HG03520 (cell line): ENCODE results near the gene KCTD19.

Experiments
- ATAC-seq: cut with Tn5 transposase; IDR thresholded peaks from one replicate; pipeline ENCODE4 v1.9.1; 2021; ENCODE audit warnings: mild to moderate bottlenecking, moderate library complexity; ENCODE audit not compliant: unreplicated experiment

KCTD19 gene

GRCh38 chr16:67283826-67284555 is 42.5 kb downstream of the KCTD19 start:
- no peak for ATAC-seq

GRCh38 chr16:67283039-67283825 is 43.3 kb downstream of the KCTD19 start:
- no peak for ATAC-seq

- no peak for ATAC-seq
Measured at GRCh38 chr16:67282447-67282805, 44.1 kb downstream of the KCTD19 start.

GRCh38 chr16:67281536-67282446 is 44.8 kb downstream of the KCTD19 start:
- ATAC-seq: no peak

- no peak for ATAC-seq
Measured at GRCh38 chr16:67280090-67281015, 46.2 kb downstream of the KCTD19 start.

- ATAC-seq: peak; percentile 73
Measured at GRCh38 chr16:67279296-67280089, 47.0 kb downstream of the KCTD19 start, which contains the start of gene PLEKHG4. Gene PLEKHG4, plus strand, starts transcription at chr16:67279532. Its CDS starts 513 bp downstream, at chr16:67280045.

- ATAC-seq: peak; percentile 34
Measured at GRCh38 chr16:67278773-67279295, 47.7 kb downstream of the KCTD19 start.

GRCh38 chr16:67277999-67278772 is 48.4 kb downstream of the KCTD19 start:
- no peak for ATAC-seq

- ATAC-seq: no peak
Measured at GRCh38 chr16:67277294-67277998, 49.1 kb downstream of the KCTD19 start.

GRCh38 chr16:67275321-67275720 is 51.2 kb downstream of the KCTD19 start:
- ATAC-seq: no peak

- ATAC-seq: no peak
Measured at GRCh38 chr16:67271446-67271845, 55.1 kb downstream of the KCTD19 start.

GRCh38 chr16:67270931-67271338 is 55.6 kb downstream of the KCTD19 start:
- ATAC-seq: no peak

- ATAC-seq: no peak
Measured at GRCh38 chr16:67269766-67270165, 56.8 kb downstream of the KCTD19 start.

- ATAC-seq: no peak
Measured at GRCh38 chr16:67268136-67268579, 58.4 kb downstream of the KCTD19 start.

- no peak for ATAC-seq
Measured at GRCh38 chr16:67265834-67266233, 60.7 kb downstream of the KCTD19 start.

GRCh38 chr16:67264866-67265265 is 61.7 kb downstream of the KCTD19 start:
- no peak for ATAC-seq

GRCh38 chr16:67264277-67264676 is 62.3 kb downstream of the KCTD19 start:
- no peak for ATAC-seq

- ATAC-seq: no peak
Measured at GRCh38 chr16:67263201-67263600, 63.3 kb downstream of the KCTD19 start.
